H1 (cell line): ENCODE results near the gene SEC24C. TPM values are rescaled to one million over a fixed set of nuclear protein-coding genes. Genes with fewer than 3 reads are reported as not detected.

Experiments
- CTCF ChIA-PET: fragments of 300-600 bp; sonication (Branson Sonifier 250); formaldehyde crosslinking; loops from one replicate; lab custom pipeline; 2021; ENCODE audit not compliant: partially characterized antibody; lab: Charles Lee
- POLR2A ChIA-PET: fragments of 300-600 bp; sonication (Branson Sonifier 250); formaldehyde crosslinking; loops from one replicate; lab custom pipeline; 2021; ENCODE audit warnings: inconsistent platforms; ENCODE audit not compliant: partially characterized antibody; lab: Charles Lee
- DNase-seq, 2 experiments: peaks; one replicate each; pipeline versions ENCODE4 v3.0.0 to v3.0.0-alpha.2; 2010 to 2022; ENCODE audit warnings: low spot score in 2 of 2, low read depth in 1 of 2, mixed read lengths in 1 of 2
- FAIRE-seq: peaks from 2 replicates; lab custom pipeline; 2011; peaks lifted over from hg19 to GRCh38; lab: Jason Lieb, UNC
- H2AFZ ChIP-seq: 2 replicates; pipeline ENCODE4 v1.8.1; 2012; ENCODE audit warnings: low read length, inconsistent platforms
- H2AK5ac ChIP-seq: 2 replicates; pipeline ENCODE4 v1.6.1; 2013; ENCODE audit warnings: low read depth, low read length
- H2BK120ac ChIP-seq: replicated peaks from 2 replicates; pipeline ENCODE3; 2013; ENCODE audit warnings: low read depth, low read length, inconsistent platforms
- H2BK12ac ChIP-seq: 2 replicates; pipeline ENCODE4 v1.6.1; 2013; ENCODE audit warnings: low read depth, low read length
- H2BK15ac ChIP-seq: 2 replicates; pipeline ENCODE4 v1.6.1; 2013; ENCODE audit warnings: low read length
- H2BK20ac ChIP-seq: 2 replicates; pipeline ENCODE4 v1.6.1; 2013; ENCODE audit warnings: low read length
- H2BK5ac ChIP-seq: 2 replicates; pipeline ENCODE4 v1.6.1; 2013; ENCODE audit warnings: low read depth, low read length
- H3K14ac ChIP-seq: 2 replicates; pipeline ENCODE4 v1.6.1; 2013; ENCODE audit warnings: inconsistent platforms; ENCODE audit not compliant: insufficient read length
- H3K18ac ChIP-seq: 2 replicates; pipeline ENCODE4 v1.6.1; 2013; ENCODE audit warnings: low read length; ENCODE audit errors: extremely low read depth
- H3K23ac ChIP-seq: 2 replicates; pipeline ENCODE4 v1.6.1; 2013; ENCODE audit warnings: inconsistent platforms; ENCODE audit not compliant: insufficient read length
- H3K23me2 ChIP-seq: 2 replicates; pipeline ENCODE4 v1.6.1; 2013; ENCODE audit warnings: low read depth, low read length
- H3K27ac ChIP-seq: 2 replicates; pipeline ENCODE4 v1.6.1; 2011; ENCODE audit warnings: low read depth, low read length, inconsistent platforms
- H3K27me3 ChIP-seq, 4 experiments: replicated peaks in 1 of 4; 1 replicate in 1 of 4; 2 replicates in 3 of 4; pipeline versions ENCODE4 v1.6.1 to v1.8.1; 2011 to 2013; ENCODE audit warnings: low read length in 3 of 4, mild to moderate bottlenecking in 3 of 4, inconsistent platforms in 2 of 4, mixed read lengths in 2 of 4, moderate library complexity in 1 of 4; ENCODE audit not compliant: control insufficient read depth in 3 of 4, insufficient read depth in 3 of 4; ENCODE audit errors: extremely low read depth in 1 of 4
- H3K36me3 ChIP-seq, 4 experiments: 2 replicates each; pipeline versions ENCODE4 v1.6.1 to v1.8.1; 2011 to 2013; ENCODE audit warnings: mild to moderate bottlenecking in 4 of 4, low read length in 3 of 4, moderate library complexity in 2 of 4, control low read depth in 1 of 4, inconsistent platforms in 1 of 4; ENCODE audit not compliant: insufficient read depth in 4 of 4, control insufficient read depth in 2 of 4
- H3K4ac ChIP-seq: replicated peaks from 2 replicates; pipeline ENCODE3; 2013; ENCODE audit warnings: low read length, low read depth, mixed read lengths, inconsistent platforms; ENCODE audit not compliant: insufficient read length
- H3K4me1 ChIP-seq, 4 experiments: replicated peaks in 1 of 4; 1 replicate in 1 of 4; 2 replicates in 3 of 4; pipeline versions ENCODE4 v1.6.1 to v1.8.1; 2011 to 2013; ENCODE audit warnings: low read length in 3 of 4, inconsistent platforms in 2 of 4, mixed read lengths in 1 of 4; ENCODE audit not compliant: insufficient read depth in 4 of 4, control insufficient read depth in 3 of 4
- H3K4me2 ChIP-seq, 2 experiments: 2 replicates each; pipeline versions ENCODE4 v1.6.1 to v1.8.1; 2011 to 2013; ENCODE audit warnings: low read depth in 2 of 2, low read length in 2 of 2, control low read depth in 1 of 2, inconsistent platforms in 1 of 2, mild to moderate bottlenecking in 1 of 2; ENCODE audit not compliant: insufficient read depth in 1 of 2
- H3K4me3 ChIP-seq, 4 experiments: fragments of 200-600, 300-600 bp in 1 of 4; sonication (generic), shearing (Covaris generic), sonication (Bioruptor Twin) in 1 of 4; 2 replicates each; pipeline versions ENCODE4 v1.5.1 to v1.8.1; 2011 to 2016; ENCODE audit warnings: low read length in 4 of 4, low read depth in 3 of 4, control low read depth in 2 of 4, inconsistent platforms in 2 of 4, mild to moderate bottlenecking in 2 of 4, mixed read lengths in 1 of 4, moderate library complexity in 1 of 4; ENCODE audit not compliant: insufficient read depth in 2 of 4; ENCODE audit errors: extremely low read depth in 1 of 4
- H3K56ac ChIP-seq: replicated peaks from 2 replicates; pipeline ENCODE3; 2013; ENCODE audit warnings: low read depth, mild to moderate bottlenecking, mixed read lengths, low read length, inconsistent platforms; ENCODE audit not compliant: insufficient read length
- H3K79me1 ChIP-seq: 2 replicates; pipeline ENCODE4 v1.6.1; 2013; ENCODE audit warnings: low read depth, low read length, control low read depth
- H3K79me2 ChIP-seq, 2 experiments: 2 replicates each; pipeline versions ENCODE4 v1.6.1 to v1.8.1; 2012 to 2013; ENCODE audit warnings: low read length in 2 of 2, mild to moderate bottlenecking in 2 of 2, inconsistent platforms in 1 of 2; ENCODE audit not compliant: insufficient read depth in 2 of 2, control insufficient read depth in 1 of 2
- H3K9ac ChIP-seq, 4 experiments: replicated peaks in 1 of 4; 1 replicate in 1 of 4; 2 replicates in 3 of 4; pipeline versions ENCODE4 v1.6.1 to v1.8.1; 2011 to 2013; ENCODE audit warnings: low read depth in 3 of 4, low read length in 3 of 4, control low read depth in 2 of 4, mild to moderate bottlenecking in 2 of 4, moderate library complexity in 2 of 4, inconsistent platforms in 1 of 4; ENCODE audit errors: extremely low read depth in 1 of 4
- H3K9me3 ChIP-seq, 2 experiments: 2 replicates each; pipeline versions ENCODE4 v1.6.1 to v1.8.1; 2012 to 2013; ENCODE audit warnings: mild to moderate bottlenecking in 2 of 2, moderate library complexity in 2 of 2, control low read depth in 1 of 2, inconsistent platforms in 1 of 2, low read depth in 1 of 2, low read length in 1 of 2, mixed read lengths in 1 of 2; ENCODE audit not compliant: insufficient read depth in 2 of 2
- H4K20me1 ChIP-seq, 2 experiments: replicated peaks in 1 of 2; 2 replicates each; pipeline versions ENCODE3 to v1.8.1; 2011 to 2013; ENCODE audit warnings: inconsistent platforms in 2 of 2, low read length in 2 of 2, mild to moderate bottlenecking in 1 of 2; ENCODE audit not compliant: insufficient read depth in 2 of 2, control insufficient read depth in 1 of 2
- H4K5ac ChIP-seq: 2 replicates; pipeline ENCODE4 v1.6.1; 2013; ENCODE audit warnings: low read length, low read depth, mixed read lengths, inconsistent platforms; ENCODE audit not compliant: insufficient read length
- H4K8ac ChIP-seq: 2 replicates; pipeline ENCODE4 v1.8.0; 2013; ENCODE audit warnings: mild to moderate bottlenecking, moderate library complexity, low read length, inconsistent platforms; ENCODE audit not compliant: insufficient read depth; ENCODE audit errors: extremely low read depth
- H4K91ac ChIP-seq: replicated peaks from 2 replicates; pipeline ENCODE3; 2013; ENCODE audit warnings: low read length, mixed read lengths, inconsistent platforms; ENCODE audit not compliant: insufficient read length
- KDM1A ChIP-seq: fragments of 200-600, 300-600 bp; sonication (generic); IDR thresholded peaks from 2 replicates; pipeline ENCODE4 v1.7.1; 2016; ENCODE audit warnings: mild to moderate bottlenecking, low read length, borderline replicate concordance
- WGBS, 2 experiments: shearing (Covaris generic) in 1 of 2; methylation state at CpG; one replicate each; pipeline versions ENCODE4 v1.1.6 to v1.1.7; 2013 to 2015; ENCODE audit warnings: low lambda C conversion rate in 2 of 2, mixed read lengths in 2 of 2, inconsistent platforms in 1 of 2, low coverage in 1 of 2, missing lambda C conversion rate in 1 of 2; ENCODE audit not compliant: insufficient replicate concordance in 2 of 2, insufficient coverage in 1 of 2, insufficient read length in 1 of 2; ENCODE audit errors: extremely low coverage in 1 of 2, missing lambda C conversion rate in 1 of 2; 5-methylcytosine and 5-hydroxymethylcytosine counted together
- polyA plus RNA-seq, 7 experiments: library from polyadenylated mRNA; depleted of rRNA in 3 of 7; stranded (reverse) in 5 of 7; unstranded in 2 of 7; fragments of >200 nt in 5 of 7; fragments of 200-250 nt in 2 of 7; gene quantifications; 1 replicate in 5 of 7; 2 replicates in 1 of 7; 4 replicates in 1 of 7; pipeline versions ENCODE4 v1.2.1 to v1.2.3, GENCODE V29; 2011 to 2013; ENCODE audit warnings: missing spikeins in 2 of 7, mixed read lengths in 2 of 7
- total RNA-seq: library from RNA; stranded (reverse); fragmentation: NEBNext Ultra II Directional; extraction: Animal tissue kit (Norgen Biotek cat#: 25700); gene quantifications from 2 replicates; pipeline ENCODE4 v1.2.1, GENCODE V29; 2021

The SEC24C gene
- total and polyA plus RNA-seq, 2 of the 8 experiments (the other 6 are each of a cell fraction or from before 2014, with no cell fraction given), result 63.2 to 67.4 TPM

DNA sequence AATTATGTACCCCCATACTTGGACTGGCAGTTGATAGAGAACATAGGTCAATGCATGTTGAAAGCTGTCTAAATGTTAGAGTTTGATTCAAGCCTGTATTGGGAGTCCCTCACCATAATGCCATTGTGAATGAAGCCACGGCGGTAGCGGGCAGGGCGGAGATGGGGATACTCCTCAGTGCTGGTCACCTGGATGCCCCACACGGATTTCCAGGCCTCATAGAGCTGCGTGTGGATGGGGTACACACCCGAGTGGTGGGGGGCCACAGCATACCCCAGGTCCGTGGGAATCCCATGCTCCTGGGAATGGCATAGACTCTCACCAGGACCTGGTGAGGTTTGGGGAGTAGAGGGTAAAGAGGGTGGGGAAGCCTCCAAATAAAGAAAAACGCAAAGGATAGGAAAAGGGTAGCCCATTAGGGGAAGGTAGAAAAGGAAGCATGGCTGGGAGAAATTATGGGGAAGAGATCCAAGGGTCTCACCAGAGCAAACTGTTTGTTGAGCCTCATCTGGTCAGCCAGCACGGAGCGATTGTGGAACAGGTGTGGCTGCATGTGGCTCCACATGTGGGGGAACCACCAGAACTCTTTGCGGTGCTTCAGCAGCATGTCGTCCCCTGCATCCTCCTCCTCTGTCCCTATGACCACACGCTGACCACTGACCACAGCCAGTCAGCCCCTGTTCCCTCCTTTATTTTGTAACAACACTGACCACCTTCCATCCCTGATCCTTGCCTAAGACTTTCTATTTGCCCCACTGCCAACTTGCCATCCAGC lies 62.2 kb downstream of the SEC24C start:
- 97% methylated on average over 14 of the region's 14 CpGs; no CpG with 5 or more reads in 1 of the 2 experiments for WGBS, 2 experiments
- Histone ChIP-seq H4K91ac (no peak overlapping the region), H2BK5ac (no peak overlapping the region), H3K23me2 (no peaks in the 10 kb centered on the region; the same call in 1 of the 2 replicates), H3K27ac (no peak overlapping the region), H3K79me2 (no peaks in the 10 kb centered on the region), H2BK15ac (no peak overlapping the region), H3K18ac (no peak overlapping the region), H3K36me3 (peaks cover 6 to 28% (median 24%) of the 10 kb centered on the region in 4 experiments; a peak in 7 of 8 replicates), H3K23ac (no peak overlapping the region), H2BK20ac (no peak overlapping the region), H4K8ac (no peak overlapping the region; the same call in 1 of the 2 replicates), H2BK12ac (no peak overlapping the region), H3K9ac (no peak overlapping the region), H3K79me1 (0 out of 2 replicates have a peak, but pooled peaks cover 4% of the 10 kb centered on the region), H4K5ac (no peak overlapping the region), H4K20me1 (peaks cover 0 to 12% of the 10 kb centered on the region in 2 experiments), H2BK120ac (no peak overlapping the region), H3K4me3 (no peak overlapping the region), H3K27me3 (no peaks in the 10 kb centered on the region), H3K56ac (no peak overlapping the region), H2AK5ac (no peak overlapping the region), H3K4me2 (no peak overlapping the region), H3K4ac (no peak overlapping the region), H2AFZ (no peak overlapping the region), H3K14ac (no peak overlapping the region), H3K4me1 (peaks cover 0 to 4% (median 2%) of the 10 kb centered on the region in 4 experiments; a peak in 3 of 7 replicates), H3K9me3 (no peaks in the 10 kb centered on the region)
- ChIA-PET CTCF (interaction anchor here (0.8 to 1.2 kb wide), 3 partner anchors 9 to 96 kb away, joined by 3 to 4 read pairs (median 4); no protein-coding TSS in a partner anchor), POLR2A (interaction anchor here (0.8 to 11.1 kb wide), 4 partner anchors 10 to 34 kb away, joined by 3 to 137 read pairs (median 3); a partner anchor contains a TSS)
- TF ChIP-seq KDM1A, result no peak
- FAIRE-seq (no peak), DNase-seq (no peak)
